ENCODE data around the gene CAB39.

DNA sequence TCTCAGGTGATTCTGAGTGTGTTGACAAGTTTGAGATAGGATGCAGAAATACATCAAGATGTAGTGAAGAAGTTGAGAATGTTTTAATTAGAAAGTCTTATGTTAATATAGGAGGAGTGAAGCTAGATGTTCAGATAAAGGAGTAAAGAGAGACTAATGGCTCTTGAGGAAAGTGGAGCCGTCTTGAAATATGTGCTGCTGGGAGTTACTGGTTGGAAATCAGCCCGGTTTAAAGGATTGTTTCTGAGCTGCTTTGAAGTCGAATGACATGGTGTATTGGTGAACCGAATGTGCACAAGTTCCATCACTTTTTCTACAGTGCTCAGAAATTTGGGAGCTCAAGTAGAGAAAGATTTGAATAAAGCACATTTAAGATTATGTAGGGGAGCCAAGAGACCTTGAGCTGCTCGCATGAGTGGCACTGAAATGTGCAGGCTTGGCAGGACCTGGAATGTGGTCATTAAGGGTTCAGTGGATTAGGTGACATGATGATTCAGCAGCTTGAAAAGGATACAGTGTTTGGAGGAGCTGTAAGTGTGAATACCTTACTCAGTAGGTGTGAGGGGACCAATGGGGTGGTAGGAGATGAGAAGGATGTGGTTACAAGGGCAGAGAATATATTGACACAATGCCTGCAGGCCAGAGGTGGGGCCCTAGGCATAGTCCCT is 68.6 kb downstream of the CAB39 start:
- no peak for TF ChIP-seq TEAD4 (IDR thresholded peaks at IDR 0.05; ENCODE audit: borderline replicate concordance, insufficient read depth)
- TF ChIP-seq YY1 (IDR thresholded peaks at IDR 0.05; ENCODE audit: low read depth): no peak
- TF ChIP-seq CTCF (IDR thresholded peaks at IDR 0.05): no peak
- no peak for TF ChIP-seq SIN3A (IDR thresholded peaks at IDR 0.05; ENCODE audit: borderline replicate concordance, low read depth, low read length)
- TF ChIP-seq, protein P1, sequence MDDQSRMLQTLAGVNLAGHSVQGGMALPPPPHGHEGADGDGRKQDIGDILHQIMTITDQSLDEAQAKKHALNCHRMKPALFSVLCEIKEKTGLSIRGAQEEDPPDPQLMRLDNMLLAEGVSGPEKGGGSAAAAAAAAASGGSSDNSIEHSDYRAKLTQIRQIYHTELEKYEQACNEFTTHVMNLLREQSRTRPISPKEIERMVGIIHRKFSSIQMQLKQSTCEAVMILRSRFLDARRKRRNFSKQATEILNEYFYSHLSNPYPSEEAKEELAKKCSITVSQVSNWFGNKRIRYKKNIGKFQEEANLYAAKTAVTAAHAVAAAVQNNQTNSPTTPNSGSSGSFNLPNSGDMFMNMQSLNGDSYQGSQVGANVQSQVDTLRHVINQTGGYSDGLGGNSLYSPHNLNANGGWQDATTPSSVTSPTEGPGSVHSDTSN (IDR thresholded peaks at IDR 0.05): no peak
- no peak for TF ChIP-seq EP300 (IDR thresholded peaks at IDR 0.05; ENCODE audit: borderline replicate concordance in 1 of 2, low read depth in 1 of 2, low read length in 1 of 2)
- no peak for TF ChIP-seq NRF1 (IDR thresholded peaks at IDR 0.05; ENCODE audit: low read depth, low read length)
- TF ChIP-seq EZH2phosphoT487 (IDR thresholded peaks at IDR 0.05; ENCODE audit: borderline replicate concordance, low read depth): no peak
- no peak for TF ChIP-seq POLR2AphosphoS5 (IDR thresholded peaks at IDR 0.05; ENCODE audit: low read depth, low read length)
- no peak for TF ChIP-seq RAD21 (IDR thresholded peaks at IDR 0.05; ENCODE audit: low read length)

All from SK-N-SH (cell line).